Astrocyte of the cerebellum (primary cell): ENCODE data around the gene GBP4.

Experiments used
- DNase-seq: peaks from one replicate; pipeline ENCODE4 v3.0.0-alpha.2; 2011; ENCODE audit warnings: low read depth
- H3K4me3 ChIP-seq: 2 replicates; pipeline ENCODE4 v1.5.1; 2011; ENCODE audit warnings: mild to moderate bottlenecking, low read depth, low read length, moderate library complexity
- in situ Hi-C: cut with HindIII; loops from 2 replicates; pipeline ENCODE4 v1.10.0; 2017; ENCODE audit warnings: low sequenced_read_pairs
- TF ChIP-seq, protein P1 (sequence below): IDR thresholded peaks from 2 replicates; pipeline ENCODE4 v1.5.1; 2012; ENCODE audit warnings: low read length, low read depth, moderate library complexity, mild to moderate bottlenecking; ENCODE audit errors: missing control alignments

The GBP4 gene

DNA sequence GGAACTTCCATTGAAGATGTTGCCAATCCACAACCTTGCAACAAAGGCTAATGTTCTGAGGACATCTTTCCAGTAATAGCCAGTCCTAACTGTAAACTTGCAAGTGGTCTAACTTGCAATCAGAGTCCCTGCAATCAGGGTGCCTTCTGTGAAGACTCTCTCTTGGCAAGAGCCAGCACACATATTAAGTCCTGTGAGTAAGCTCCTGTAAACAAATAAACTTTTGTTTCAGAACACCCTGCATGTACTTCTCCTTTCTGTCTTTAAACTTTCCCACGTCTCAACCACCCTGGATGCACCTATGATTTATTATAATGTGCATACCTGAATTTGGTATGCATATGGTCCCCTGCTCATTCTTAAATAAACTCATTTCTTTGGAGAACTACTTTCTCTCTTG lies 32.0 kb downstream of the GBP4 start:
- TF ChIP-seq, protein P1, sequence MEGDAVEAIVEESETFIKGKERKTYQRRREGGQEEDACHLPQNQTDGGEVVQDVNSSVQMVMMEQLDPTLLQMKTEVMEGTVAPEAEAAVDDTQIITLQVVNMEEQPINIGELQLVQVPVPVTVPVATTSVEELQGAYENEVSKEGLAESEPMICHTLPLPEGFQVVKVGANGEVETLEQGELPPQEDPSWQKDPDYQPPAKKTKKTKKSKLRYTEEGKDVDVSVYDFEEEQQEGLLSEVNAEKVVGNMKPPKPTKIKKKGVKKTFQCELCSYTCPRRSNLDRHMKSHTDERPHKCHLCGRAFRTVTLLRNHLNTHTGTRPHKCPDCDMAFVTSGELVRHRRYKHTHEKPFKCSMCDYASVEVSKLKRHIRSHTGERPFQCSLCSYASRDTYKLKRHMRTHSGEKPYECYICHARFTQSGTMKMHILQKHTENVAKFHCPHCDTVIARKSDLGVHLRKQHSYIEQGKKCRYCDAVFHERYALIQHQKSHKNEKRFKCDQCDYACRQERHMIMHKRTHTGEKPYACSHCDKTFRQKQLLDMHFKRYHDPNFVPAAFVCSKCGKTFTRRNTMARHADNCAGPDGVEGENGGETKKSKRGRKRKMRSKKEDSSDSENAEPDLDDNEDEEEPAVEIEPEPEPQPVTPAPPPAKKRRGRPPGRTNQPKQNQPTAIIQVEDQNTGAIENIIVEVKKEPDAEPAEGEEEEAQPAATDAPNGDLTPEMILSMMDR: no peak
- DNase-seq: no peak
- in situ Hi-C loops: no loop called here
- no peak overlapping the region for H3K4me3 ChIP-seq

GRCh38 chr1:89165811-89166210 lies 32.9 kb downstream of the GBP4 start:
- TF ChIP-seq, protein P1: no peak
- no peak for DNase-seq

DNA sequence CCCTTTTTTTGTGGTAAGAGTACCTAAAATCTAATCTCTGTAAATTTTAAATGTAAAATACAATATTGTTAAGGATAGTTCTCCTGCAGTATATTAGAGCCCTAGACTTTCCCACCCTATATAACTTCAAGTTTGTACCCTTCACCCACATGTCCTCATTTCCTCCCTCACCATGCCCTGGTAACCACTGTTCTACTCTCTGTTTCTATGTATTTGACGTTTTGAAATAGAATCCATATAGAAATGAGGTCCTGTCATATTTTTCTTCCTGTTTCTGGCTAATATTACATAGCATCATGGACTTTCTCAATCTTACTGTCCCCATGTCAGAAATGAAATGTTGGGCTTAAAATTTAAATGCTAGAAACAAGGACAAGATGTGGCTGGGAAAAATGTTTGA lies 47.7 kb downstream of the GBP4 start:
- H3K4me3 ChIP-seq: no peak overlapping the region
- in situ Hi-C loops: no loop called here
- no peak for DNase-seq
- TF ChIP-seq, protein P1: no peak

More at GRCh38 chr1:89165811-89166210, 32.9 kb downstream of the GBP4 start:
- H3K4me3 ChIP-seq: no peak overlapping the region
- in situ Hi-C loops: no loop called here

- H3K4me3 ChIP-seq: no peak overlapping the region
- in situ Hi-C loops: no loop called here
- DNase-seq: no peak
- TF ChIP-seq, protein P1: no peak
Measured at GRCh38 chr1:89149976-89150375, 48.8 kb downstream of the GBP4 start.

DNA sequence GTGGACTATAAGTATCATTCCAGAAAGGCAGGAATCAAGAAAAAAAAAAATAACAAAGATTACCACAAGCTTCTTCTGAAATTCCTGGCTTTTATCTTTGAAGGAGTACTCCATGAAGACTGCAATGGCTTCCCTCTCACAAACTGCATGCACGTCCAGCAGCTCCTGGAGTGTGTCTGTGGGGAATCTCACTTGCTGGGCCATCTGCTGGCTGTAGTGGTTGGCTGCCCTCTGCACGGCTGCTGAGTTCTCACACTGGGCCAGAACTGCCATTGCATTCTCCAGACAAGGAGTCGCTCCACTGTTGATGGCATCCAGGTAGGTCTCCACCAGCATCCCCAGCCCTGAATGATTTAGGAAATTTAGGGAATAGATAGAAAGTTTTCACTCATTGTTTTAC lies 49.5 kb downstream of the GBP4 start:
- DNase-seq: no peak
- no peak overlapping the region for H3K4me3 ChIP-seq
- TF ChIP-seq, protein P1: peak; percentile 38
- in situ Hi-C loops: no loop called here

DNA sequence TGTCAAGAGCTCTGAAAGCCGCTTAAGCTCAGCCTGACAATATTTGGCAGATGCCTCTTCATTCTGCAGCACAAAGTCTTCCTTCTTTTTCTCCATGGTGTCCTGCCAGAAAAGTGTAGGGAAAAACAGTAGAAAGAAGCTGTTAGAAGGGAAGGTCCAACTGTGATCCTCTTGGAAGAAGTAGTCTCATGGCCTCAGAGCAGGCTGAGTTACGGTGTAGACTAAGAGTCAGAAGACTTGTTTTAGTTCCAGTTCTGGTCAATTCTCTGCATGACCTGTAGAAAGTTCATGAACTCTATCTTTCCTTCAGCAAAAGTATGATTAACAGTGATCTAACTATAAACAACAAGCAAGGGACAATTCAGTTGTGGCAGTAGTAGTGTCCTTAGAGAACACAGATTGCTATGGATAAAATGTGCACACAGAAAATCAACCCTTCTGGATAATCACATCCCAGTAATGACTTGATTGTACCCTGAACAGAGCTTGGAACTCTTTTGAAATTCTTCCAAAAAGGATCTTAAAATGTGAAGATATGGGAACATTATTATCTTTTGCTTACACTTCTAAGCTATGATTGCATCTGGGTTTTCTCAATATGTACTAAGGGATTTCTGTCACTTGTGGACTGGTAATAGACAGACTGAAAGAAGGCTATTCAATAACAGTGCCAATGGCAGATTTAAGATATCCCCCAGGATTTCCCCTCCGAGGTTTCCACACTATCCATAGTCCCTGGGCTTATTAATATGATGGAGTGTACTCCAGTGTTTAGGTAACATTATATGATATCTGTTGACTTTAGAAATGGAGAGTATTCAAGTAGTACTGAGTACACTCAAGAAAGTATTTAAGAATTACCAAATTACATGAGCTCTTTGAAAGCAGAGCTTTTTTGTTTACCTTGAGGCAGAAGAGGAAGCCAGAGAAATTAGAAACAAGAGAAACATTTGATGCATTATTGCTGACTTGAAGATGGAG lies 50.8 kb downstream of the GBP4 start:
- in situ Hi-C loops: no loop called here
- no peak overlapping the region for H3K4me3 ChIP-seq
- DNase-seq: no peak
- TF ChIP-seq, protein P1: no peak
